Calu3 (cell line): ENCODE results near the gene MCF2L. TPM values are rescaled to one million over a fixed set of nuclear protein-coding genes. Genes with fewer than 3 reads are reported as not detected.

Source experiments
- BruUV-seq: library from RNA; stranded (reverse); fragments of 400-500 nt; replicated peaks from 2 replicates; lab custom pipeline; 2021; lab: Mats Ljungman, UMichigan
- CTCF ChIA-PET: fragments of 300-600 bp; sonication (Branson Sonifier 250); formaldehyde crosslinking; loops from one replicate; lab custom pipeline; 2022; ENCODE audit warnings: antibody characterized with exemption; lab: Charles Lee
- DNase-seq: peaks from one replicate; pipeline ENCODE4 v3.0.0; 2022
- H3K27ac Mint-ChIP-seq: one replicate; pipeline ENCODE4 v1.8.0; 2022; ENCODE audit warnings: mixed read lengths; ENCODE audit not compliant: unreplicated experiment
- H3K27me3 Mint-ChIP-seq: one replicate; pipeline ENCODE4 v1.8.0; 2022; ENCODE audit warnings: mixed read lengths; ENCODE audit not compliant: unreplicated experiment
- H3K36me3 Mint-ChIP-seq: one replicate; pipeline ENCODE4 v1.8.0; 2022; ENCODE audit warnings: mild to moderate bottlenecking, moderate library complexity, mixed read lengths; ENCODE audit not compliant: insufficient read depth, unreplicated experiment
- H3K4me1 Mint-ChIP-seq: one replicate; pipeline ENCODE4 v1.8.0; 2022; ENCODE audit warnings: mild to moderate bottlenecking, low read depth, mixed read lengths; ENCODE audit not compliant: unreplicated experiment
- H3K4me3 Mint-ChIP-seq: one replicate; pipeline ENCODE4 v1.8.0; 2022; ENCODE audit warnings: mild to moderate bottlenecking, low read depth, moderate library complexity, mixed read lengths; ENCODE audit not compliant: unreplicated experiment
- H3K9me3 Mint-ChIP-seq: one replicate; pipeline ENCODE4 v1.8.0; 2022; ENCODE audit warnings: low read depth, mixed read lengths; ENCODE audit not compliant: unreplicated experiment
- intact Hi-C: fragments of 100-400 bp; cut with micrococcal nuclease; formaldehyde crosslinking; loops from one replicate; pipeline ENCODE4 v1.10.0; 2022; ENCODE audit not compliant: unreplicated experiment
- total RNA-seq: library from RNA; stranded (reverse); gene quantifications from 2 replicates; pipeline ENCODE4 v1.2.3, GENCODE V29; 2022
- TF ChIP-seq, protein P1 (sequence below): fragments of 200-600 bp; IDR thresholded peaks from one replicate; pipeline ENCODE4 v1.8.0; 2022; ENCODE audit warnings: antibody characterized with exemption; ENCODE audit not compliant: unreplicated experiment

MCF2L gene
- total RNA-seq, 1 experiment from 2014 or later: 12.9 TPM

DNA sequence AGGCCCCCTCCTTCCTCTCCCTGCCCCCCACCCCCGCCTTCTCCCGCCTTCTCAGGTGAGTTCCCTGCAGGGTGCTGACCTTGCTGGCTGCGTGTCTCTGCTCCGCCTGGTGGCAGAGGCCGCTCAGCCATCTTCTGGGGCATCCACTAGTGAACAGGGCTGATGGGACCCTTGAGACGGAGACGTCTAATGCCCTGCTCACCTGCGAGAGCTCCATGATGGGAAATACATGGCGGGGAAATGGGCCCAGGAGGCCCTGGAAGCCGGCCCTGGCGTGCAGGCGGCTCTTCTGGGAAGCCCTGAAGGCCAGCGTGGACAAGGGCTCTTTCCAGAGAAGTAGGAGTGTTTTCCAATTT is 121.4 kb downstream of the MCF2L start:
- CTCF ChIA-PET: no interaction called here
- no peak for DNase-seq
- Mint-ChIP-seq H3K9me3 (no peaks in the 10 kb centered on the region), H3K27ac (no peak overlapping the region), H3K27me3 (no peaks in the 10 kb centered on the region), H3K36me3 (no peaks in the 10 kb centered on the region), H3K4me1 (no peaks in the 10 kb centered on the region), H3K4me3 (no peak overlapping the region)
- no TSS peak for BruUV-seq
- intact Hi-C loops: no loop called here
- TF ChIP-seq, protein P1, sequence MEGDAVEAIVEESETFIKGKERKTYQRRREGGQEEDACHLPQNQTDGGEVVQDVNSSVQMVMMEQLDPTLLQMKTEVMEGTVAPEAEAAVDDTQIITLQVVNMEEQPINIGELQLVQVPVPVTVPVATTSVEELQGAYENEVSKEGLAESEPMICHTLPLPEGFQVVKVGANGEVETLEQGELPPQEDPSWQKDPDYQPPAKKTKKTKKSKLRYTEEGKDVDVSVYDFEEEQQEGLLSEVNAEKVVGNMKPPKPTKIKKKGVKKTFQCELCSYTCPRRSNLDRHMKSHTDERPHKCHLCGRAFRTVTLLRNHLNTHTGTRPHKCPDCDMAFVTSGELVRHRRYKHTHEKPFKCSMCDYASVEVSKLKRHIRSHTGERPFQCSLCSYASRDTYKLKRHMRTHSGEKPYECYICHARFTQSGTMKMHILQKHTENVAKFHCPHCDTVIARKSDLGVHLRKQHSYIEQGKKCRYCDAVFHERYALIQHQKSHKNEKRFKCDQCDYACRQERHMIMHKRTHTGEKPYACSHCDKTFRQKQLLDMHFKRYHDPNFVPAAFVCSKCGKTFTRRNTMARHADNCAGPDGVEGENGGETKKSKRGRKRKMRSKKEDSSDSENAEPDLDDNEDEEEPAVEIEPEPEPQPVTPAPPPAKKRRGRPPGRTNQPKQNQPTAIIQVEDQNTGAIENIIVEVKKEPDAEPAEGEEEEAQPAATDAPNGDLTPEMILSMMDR: no peak

DNA sequence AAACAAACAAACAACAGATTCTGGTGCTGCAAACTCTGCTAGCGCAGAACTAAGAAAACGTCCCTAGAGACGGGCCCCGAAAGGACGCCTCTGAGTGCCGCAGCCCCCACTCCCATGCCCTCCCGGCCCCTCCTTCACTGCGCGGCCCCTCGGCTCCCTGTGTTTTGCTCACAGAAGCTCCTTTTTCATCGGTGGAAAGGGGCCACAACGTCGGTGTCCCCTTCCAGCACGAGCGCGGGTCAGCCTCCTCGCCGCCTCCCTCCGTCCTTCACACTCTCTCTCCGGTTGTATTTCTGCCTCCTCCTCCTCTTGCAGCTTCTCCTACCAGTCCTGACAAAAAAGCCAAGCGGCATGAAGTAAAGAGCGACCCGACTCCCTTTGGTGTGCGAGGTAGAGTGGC is 121.8 kb downstream of the MCF2L start:
- Mint-ChIP-seq H3K36me3 (no peaks in the 10 kb centered on the region), H3K4me1 (no peaks in the 10 kb centered on the region), H3K27me3 (no peaks in the 10 kb centered on the region), H3K9me3 (no peaks in the 10 kb centered on the region), H3K27ac (no peak overlapping the region), H3K4me3 (no peak overlapping the region)
- intact Hi-C loops: no loop called here
- CTCF ChIA-PET: no interaction called here
- TF ChIP-seq, protein P1: no peak
- no TSS peak for BruUV-seq
- no peak for DNase-seq

DNA sequence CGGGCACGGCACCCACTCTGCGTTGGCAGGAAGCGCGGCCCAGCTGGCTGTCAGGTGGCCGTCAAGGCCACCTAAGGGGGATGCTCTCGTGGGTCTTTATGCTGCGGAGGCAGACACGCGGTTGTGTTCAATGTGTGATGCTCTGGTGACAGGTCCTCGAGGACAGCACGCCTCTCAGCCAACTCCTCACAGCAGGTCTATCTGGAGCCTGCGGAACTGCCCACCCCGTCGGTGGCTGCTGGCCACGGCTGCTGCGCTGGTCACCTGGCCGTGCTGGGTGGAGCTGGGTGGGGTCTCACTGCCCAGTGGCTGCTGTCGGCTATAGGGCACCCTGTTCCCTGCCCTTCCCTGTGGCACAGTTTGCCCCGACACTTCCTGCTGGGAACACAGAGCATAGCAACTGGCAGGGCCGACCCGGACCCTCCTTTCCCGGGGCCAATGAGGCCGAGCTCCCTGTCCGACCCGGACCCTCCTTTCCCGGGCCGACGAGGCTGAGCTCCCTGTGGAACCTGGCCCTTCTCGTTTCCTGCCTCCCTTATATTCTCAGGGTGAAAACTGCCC is 122.3 kb downstream of the MCF2L start:
- no peaks in the 10 kb centered on the region for H3K9me3 Mint-ChIP-seq
- CTCF ChIA-PET: no interaction called here
- TF ChIP-seq, protein P1: no peak
- H3K27me3 Mint-ChIP-seq: no peaks in the 10 kb centered on the region
- H3K4me1 Mint-ChIP-seq: no peaks in the 10 kb centered on the region
- BruUV-seq: no TSS peak
- no peaks in the 10 kb centered on the region for H3K36me3 Mint-ChIP-seq
- H3K4me3 Mint-ChIP-seq: no peak overlapping the region
- no peak overlapping the region for H3K27ac Mint-ChIP-seq
- DNase-seq: no peak
- intact Hi-C loops: no loop called here

GRCh38 chr13:113091891-113092775 is 123.1 kb downstream of the MCF2L start:
- no peak overlapping the region for H3K27ac Mint-ChIP-seq
- no peaks in the 10 kb centered on the region for H3K9me3 Mint-ChIP-seq
- H3K4me1 Mint-ChIP-seq: no peaks in the 10 kb centered on the region
- CTCF ChIA-PET: interaction anchor here (0.5 kb wide), 1 partner anchor 35 kb away, joined by 4 read pairs; no protein-coding TSS in a partner anchor
- H3K36me3 Mint-ChIP-seq: no peaks in the 10 kb centered on the region
- H3K4me3 Mint-ChIP-seq: no peak overlapping the region
- no peaks in the 10 kb centered on the region for H3K27me3 Mint-ChIP-seq
- no peak for DNase-seq
- TF ChIP-seq, protein P1: no peak
- BruUV-seq: no TSS peak
- intact Hi-C loops: no loop called here
